GM12878 (cell line): Measurements from ENCODE around the gene NAMPT. TPM values are rescaled to one million over a fixed set of nuclear protein-coding genes. Genes with fewer than 3 reads are reported as not detected.

Experiments
- ATAC-seq: fragments of 200-7000 bp; cut with Tn5 transposase; 3 replicates; pipeline ENCODE4 v1.9.1; 2020; ENCODE audit warnings: mild to moderate bottlenecking, moderate library complexity
- BruUV-seq: library from RNA; stranded (reverse); fragments of 400-500 nt; replicated peaks from 2 replicates; lab custom pipeline; 2021; lab: Mats Ljungman, UMichigan
- CTCF ChIA-PET: fragments of 300-600 bp; sonication (Branson Sonifier 250); formaldehyde crosslinking; extraction: SDS; loops from one replicate; lab custom pipeline; 2021; ENCODE audit warnings: inconsistent platforms; lab: Yijun Ruan, JAX
- POLR2A ChIA-PET: fragments of 350-600 bp; formaldehyde crosslinking; extraction: SDS; loops from one replicate; lab custom pipeline; 2021; ENCODE audit warnings: inconsistent platforms; lab: Charles Lee
- RAD21 ChIA-PET: fragments of 300-600 bp; sonication (Branson Sonifier 250); formaldehyde crosslinking; loops from one replicate; lab custom pipeline; 2023; ENCODE audit warnings: antibody characterized with exemption; ENCODE audit not compliant: unreplicated experiment; lab: Charles Lee
- SMC1A ChIA-PET: fragments of 300-600 bp; sonication (Branson Sonifier 250); formaldehyde crosslinking; loops from one replicate; lab custom pipeline; 2023; ENCODE audit not compliant: unreplicated experiment, uncharacterized antibody; lab: Charles Lee
- DNase-seq: peaks from one replicate; pipeline ENCODE4 v3.0.0-alpha.2; 2011; ENCODE audit warnings: low read depth, low spot score
- FAIRE-seq: peaks from 3 replicates; lab custom pipeline; 2011; peaks lifted over from hg19 to GRCh38; lab: Jason Lieb, UNC
- H2AFZ ChIP-seq: 2 replicates; pipeline ENCODE4 v1.6.0; 2011; ENCODE audit warnings: low read depth, low read length, control low read depth; ENCODE audit not compliant: control insufficient read depth
- H3K27ac ChIP-seq: 2 replicates; pipeline ENCODE4 v1.5.1; 2011; ENCODE audit warnings: control low read depth; ENCODE audit not compliant: control insufficient read depth, insufficient read depth
- H3K27me3 ChIP-seq, 2 experiments: replicated peaks in 1 of 2; 2 replicates each; pipeline versions ENCODE4 v1.6.0 to v1.6.1; 2011; ENCODE audit warnings: low read length in 1 of 2; ENCODE audit not compliant: control insufficient read depth in 2 of 2, insufficient read depth in 2 of 2
- H3K36me3 ChIP-seq, 2 experiments: 2 replicates each; pipeline ENCODE4 v1.5.1; 2011; ENCODE audit warnings: low read length in 1 of 2; ENCODE audit not compliant: control insufficient read depth in 2 of 2, insufficient read depth in 2 of 2
- H3K4me1 ChIP-seq: 2 replicates; pipeline ENCODE4 v1.6.1; 2011; ENCODE audit warnings: mild to moderate bottlenecking, low read length, moderate library complexity, mixed read lengths; ENCODE audit not compliant: control insufficient read depth, insufficient read depth
- H3K4me2 ChIP-seq: 2 replicates; pipeline ENCODE4 v1.6.0; 2011; ENCODE audit warnings: control low read depth; ENCODE audit not compliant: control insufficient read depth, insufficient read depth
- H3K4me3 ChIP-seq: fragments of 200-600 bp; sonication (generic); 2 replicates; pipeline ENCODE4 v1.5.1; 2016
- H3K79me2 ChIP-seq: 2 replicates; pipeline ENCODE4 v1.6.0; 2011; ENCODE audit warnings: low read length; ENCODE audit not compliant: control insufficient read depth, insufficient read depth
- H3K9ac ChIP-seq: 2 replicates; pipeline ENCODE4 v1.8.0; 2011; ENCODE audit warnings: low read length, control low read depth, mixed read lengths; ENCODE audit not compliant: control insufficient read depth, insufficient read depth
- H3K9me3 ChIP-seq: replicated peaks from 3 replicates; pipeline ENCODE4 v1.5.1; 2011; ENCODE audit warnings: mild to moderate bottlenecking, low read length; ENCODE audit not compliant: control insufficient read depth, insufficient read depth
- H4K20me1 ChIP-seq: 2 replicates; pipeline ENCODE4 v1.6.0; 2011; ENCODE audit not compliant: control insufficient read depth, insufficient read depth
- CHD2 ChIP-seq: IDR thresholded peaks from 2 replicates; pipeline ENCODE4 v1.6.1; 2011; ENCODE audit warnings: low read depth, low read length, improper control_type of control experiment, borderline replicate concordance
- RAD51 ChIP-seq: fragments of 450-650 bp; IDR thresholded peaks from 2 replicates; pipeline ENCODE4 v1.6.1; 2016; ENCODE audit warnings: moderate library complexity, mild to moderate bottlenecking, inconsistent platforms
- in situ Hi-C: fragments of 300-500 bp; cut with MboI; formaldehyde crosslinking; loops from 9 replicates; pipeline ENCODE4 v1.14.3; 2018; ENCODE audit warnings: mixed read lengths
- intact Hi-C: fragments of 100-400 bp; cut with micrococcal nuclease; formaldehyde crosslinking; loops from one replicate; pipeline ENCODE4 v1.14.2; 2022; ENCODE audit not compliant: unreplicated experiment
- polyA plus RNA-seq, 11 experiments: library from polyadenylated mRNA; depleted of rRNA in 4 of 11; unstranded in 6 of 11; stranded (reverse) in 5 of 11; fragments of >200 nt; fragmentation: Nextera tagmentation in 4 of 11; fragmentation: Illumina TruSeq in 1 of 11; extraction: Ambion mirVana in 4 of 11; extraction: Trizol in 1 of 11; gene quantifications; 1 replicate in 1 of 11; 2 replicates in 10 of 11; pipeline versions ENCODE4 v1.2.1 to v1.2.3, GENCODE V29; 2011 to 2016; ENCODE audit warnings: inconsistent platforms in 2 of 11, missing spikeins in 2 of 11, low read depth in 1 of 11
- total RNA-seq, 4 experiments: library from RNA; depleted of rRNA in 3 of 4; stranded (reverse); fragments of >200 nt in 3 of 4; fragmentation: Illumina TruSeq in 1 of 4; extraction: Trizol in 1 of 4; gene quantifications; 2 replicates each; pipeline versions ENCODE4 v1.2.1 to v1.2.3, GENCODE V29; 2013 to 2021
- TF ChIP-seq, protein P1 (sequence below): fragments of 150-350 bp; IDR thresholded peaks from 2 replicates; pipeline ENCODE4 v1.6.1; 2014; ENCODE audit warnings: mild to moderate bottlenecking, low read depth, low read length

NAMPT gene
- total and polyA plus RNA-seq, 10 of the 15 experiments (the other 5 are each of a cell fraction or from before 2014, with no cell fraction given), result 28.3 to 173 (median 75.0) TPM

DNA sequence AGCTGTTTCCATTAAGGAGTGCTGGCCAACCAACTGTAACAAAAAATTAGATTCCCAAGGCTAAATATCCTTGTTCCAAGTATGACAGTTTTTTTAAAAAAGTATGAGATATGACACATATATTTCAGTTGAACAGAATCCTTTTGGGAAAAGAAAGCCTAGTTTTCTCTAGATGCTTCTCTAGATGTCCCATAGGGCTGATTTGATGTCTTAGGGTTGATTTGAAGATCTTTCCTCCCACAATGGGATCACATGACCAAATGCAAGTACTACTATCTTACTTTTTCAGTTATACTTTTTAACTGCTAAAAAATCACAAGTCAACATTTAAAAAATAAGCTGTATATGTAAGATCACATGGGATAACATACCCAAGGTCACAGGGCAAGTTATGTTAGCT is 3.7 kb downstream of the NAMPT start:
- intact Hi-C loops (loop anchor here (5.0 to 10.0 kb wide), 2 partner anchors 181 to 1266 kb away; partner anchors contain the start of gene KMT2E), in situ Hi-C loops (loop anchor here (25.0 kb wide), 1 partner anchor 1269 kb away; the partner anchor contains the start of gene KMT2E)
- ChIA-PET RAD21 (interaction anchor here (0.9 to 2.6 kb wide), 12 partner anchors 8 to 183 kb away, joined by 3 to 20 read pairs (median 7); no protein-coding TSS in a partner anchor), POLR2A (interaction anchor here (0.8 to 1.8 kb wide), 9 partner anchors 9 to 170 kb away, joined by 3 to 16 read pairs (median 4); partner anchors contain the start of gene SYPL1), SMC1A (interaction anchor here (0.7 to 5.7 kb wide), 15 partner anchors 9 to 439 kb away, joined by 3 to 52 read pairs (median 5); no protein-coding TSS in a partner anchor), CTCF (interaction anchor here (0.7 to 1.9 kb wide), 10 partner anchors 9 to 184 kb away, joined by 3 to 16 read pairs (median 4); no protein-coding TSS in a partner anchor)
- no peak for DNase-seq
- no TSS peak for BruUV-seq
- no peak for FAIRE-seq
- Histone ChIP-seq H3K79me2 (peaks cover 87% of the 10 kb centered on the region), H3K9ac (no peak overlapping the region), H3K4me2 (peak overlapping the region; percentile 78), H3K4me1 (peaks cover 3% of the 10 kb centered on the region; the same call in 1 of the 2 replicates), H3K27me3 (no peaks in the 10 kb centered on the region), H3K36me3 (peaks cover 0 to 2% of the 10 kb centered on the region in 2 experiments; a peak in 1 of 4 replicates), H4K20me1 (no peaks in the 10 kb centered on the region), H3K4me3 (peak overlapping the region; percentile 82), H3K27ac (no peak overlapping the region), H3K9me3 (no peaks in the 10 kb centered on the region), H2AFZ (no peak overlapping the region)
- ATAC-seq, result no peak
- TF ChIP-seq CHD2 (no peak), RAD51 (peak; percentile 86)
- TF ChIP-seq, protein P1, sequence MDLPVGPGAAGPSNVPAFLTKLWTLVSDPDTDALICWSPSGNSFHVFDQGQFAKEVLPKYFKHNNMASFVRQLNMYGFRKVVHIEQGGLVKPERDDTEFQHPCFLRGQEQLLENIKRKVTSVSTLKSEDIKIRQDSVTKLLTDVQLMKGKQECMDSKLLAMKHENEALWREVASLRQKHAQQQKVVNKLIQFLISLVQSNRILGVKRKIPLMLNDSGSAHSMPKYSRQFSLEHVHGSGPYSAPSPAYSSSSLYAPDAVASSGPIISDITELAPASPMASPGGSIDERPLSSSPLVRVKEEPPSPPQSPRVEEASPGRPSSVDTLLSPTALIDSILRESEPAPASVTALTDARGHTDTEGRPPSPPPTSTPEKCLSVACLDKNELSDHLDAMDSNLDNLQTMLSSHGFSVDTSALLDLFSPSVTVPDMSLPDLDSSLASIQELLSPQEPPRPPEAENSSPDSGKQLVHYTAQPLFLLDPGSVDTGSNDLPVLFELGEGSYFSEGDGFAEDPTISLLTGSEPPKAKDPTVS, result peak; percentile 54; the same call in 1 of the 2 replicates
